ENCODE measurements around the gene CKAP5. TPM values are rescaled to one million over a fixed set of nuclear protein-coding genes. Genes with fewer than 3 reads are reported as not detected.

The CKAP5 gene
- polyA plus RNA-seq, 4 donors: 6.2 to 46.6 (median 17.8) TPM

DNA sequence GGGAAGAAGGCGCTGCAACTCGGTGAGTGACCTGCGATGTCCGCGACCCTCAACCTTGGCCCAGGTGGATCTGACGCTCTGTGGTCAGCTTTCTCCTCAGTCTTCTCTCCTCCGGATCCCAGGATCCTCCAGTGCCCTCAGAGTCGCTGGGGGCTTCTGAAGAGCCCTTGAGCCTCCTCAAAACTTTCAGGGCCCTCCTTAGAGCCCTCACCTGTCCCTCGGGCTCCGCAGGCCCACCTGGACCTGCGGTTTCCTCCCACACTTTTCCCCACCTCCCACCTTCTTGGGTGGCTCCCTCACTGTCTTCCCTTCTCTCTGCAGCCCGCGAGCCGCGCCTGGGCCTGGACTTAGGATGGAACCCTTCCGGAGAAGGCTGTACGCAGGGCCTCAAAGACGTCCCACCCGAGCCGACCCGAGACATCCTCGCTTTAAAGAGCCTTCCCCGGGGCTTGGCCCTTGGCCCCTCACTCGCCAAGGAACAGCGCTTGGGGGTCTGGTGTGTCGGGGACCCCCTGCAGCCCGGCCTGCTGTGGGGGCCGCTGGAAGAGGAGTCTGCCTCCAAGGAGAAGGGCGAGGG is 144.9 kb downstream of the CKAP5 start:
- Histone ChIP-seq H3K27ac (ENCODE audit: low read depth in 1 of 3, low read length in 2 of 3) (peak overlapping the region in 2 of 3 donors; percentile 92 to 93), H3K4me3 (ENCODE audit: low read depth in 1 of 3, low read length in 3 of 3) (peak overlapping the region; percentile 81 to 99 (median 95)), H3K4me1 (ENCODE audit: control insufficient read depth in 3 of 3, insufficient read depth in 2 of 3, low read depth in 1 of 3, low read length in 2 of 3) (peaks cover 0 to 18% (median 3%) of the 10 kb centered on the region in 3 donors), H3K9me3 (ENCODE audit: control insufficient read depth in 2 of 2, insufficient read depth in 1 of 2, low read depth in 1 of 2, low read length in 1 of 2) (no peaks in the 10 kb centered on the region), H3K27me3 (ENCODE audit: control insufficient read depth in 3 of 3, insufficient read depth in 3 of 3, low read length in 3 of 3) (no peaks in the 10 kb centered on the region), H3K36me3 (ENCODE audit: control insufficient read depth in 3 of 3, insufficient read depth in 2 of 3, low read depth in 1 of 3, low read length in 3 of 3) (peaks cover 14 to 54% (median 16%) of the 10 kb centered on the region in 3 donors)
- no peak for FAIRE-seq
- WGBS, 3 donors: 1 to 2% (median 1%) methylated on average over 28 to 29 of the region's 29 CpGs
- no peak for DNase-seq

DNA sequence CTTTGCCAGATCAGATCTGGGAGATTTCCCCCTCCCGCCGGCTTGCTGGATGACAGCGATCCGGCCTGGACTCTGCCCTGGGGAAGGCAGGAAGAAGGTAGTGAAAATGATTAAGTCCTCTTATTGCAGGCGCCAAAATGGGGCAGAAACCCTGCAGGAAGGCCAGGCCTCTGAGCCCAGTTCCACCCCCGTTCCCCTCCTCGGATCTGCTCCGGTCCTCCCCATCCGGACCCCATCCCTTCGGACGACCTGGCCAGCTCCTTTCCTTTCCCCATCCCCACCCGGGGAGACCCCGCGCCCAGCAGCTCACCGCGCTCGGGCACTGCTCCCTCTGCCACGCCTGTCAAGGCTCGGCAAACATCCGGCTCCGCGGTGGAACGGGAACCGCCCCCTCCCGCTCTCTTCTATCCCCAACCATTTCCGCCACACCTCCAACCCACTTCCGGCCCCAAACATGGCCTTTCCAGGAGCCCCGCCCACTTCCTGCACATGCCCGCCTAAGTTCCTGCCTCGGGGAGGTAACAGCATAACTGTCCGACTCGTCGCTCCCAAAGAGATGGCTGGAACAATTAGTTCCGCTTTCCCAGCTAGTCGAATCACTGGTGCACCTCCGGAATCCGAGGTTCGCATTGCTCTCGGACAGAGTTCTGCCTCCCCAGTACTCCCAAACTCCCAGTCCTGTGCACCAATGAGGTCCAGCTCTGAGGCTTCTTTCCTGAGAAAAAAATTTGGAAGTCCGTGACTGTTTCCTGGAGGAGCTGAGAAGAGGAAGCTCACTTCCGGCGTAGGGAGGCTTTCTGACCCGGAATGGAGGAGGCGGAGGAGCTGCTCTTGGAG is 145.6 kb downstream of the CKAP5 start, which contains the start of the genes ARHGAP1 and ZNF408:
Gene ARHGAP1 (minus strand): TSS at position 379 of the 837 bp plus-strand sequence. CDS start 4,512 bp downstream, outside the sequence.
Gene ZNF408 (plus strand): TSS at position 791 of the 837 bp plus-strand sequence. CDS start 17 bp downstream, at position 808.
- Histone ChIP-seq H3K27ac (ENCODE audit: low read depth in 1 of 3, low read length in 2 of 3) (peak within 1 kb of the TSS; percentile 80 to 96 (median 93)), H3K36me3 (ENCODE audit: control insufficient read depth in 3 of 3, insufficient read depth in 2 of 3, low read depth in 1 of 3, low read length in 3 of 3) (peaks cover 12 to 54% (median 16%) of the 10 kb centered on the region in 3 donors), H3K9me3 (ENCODE audit: control insufficient read depth in 2 of 2, insufficient read depth in 1 of 2, low read depth in 1 of 2, low read length in 1 of 2) (no peaks in the 10 kb centered on the region), H3K27me3 (ENCODE audit: control insufficient read depth in 3 of 3, insufficient read depth in 3 of 3, low read length in 3 of 3) (no peaks in the 10 kb centered on the region), H3K4me3 (ENCODE audit: low read depth in 1 of 3, low read length in 3 of 3) (peak within 1 kb of the TSS; percentile 81 to 99 (median 95)), H3K4me1 (ENCODE audit: control insufficient read depth in 3 of 3, insufficient read depth in 2 of 3, low read depth in 1 of 3, low read length in 2 of 3) (peaks cover 0 to 18% (median 3%) of the 10 kb centered on the region in 3 donors)
- DNase-seq: peak; percentile 99 to 100
- FAIRE-seq: no peak
- WGBS, 3 donors: 0 to 1% (median 1%) methylated on average over 41 to 44 of the region's 44 CpGs

DNA sequence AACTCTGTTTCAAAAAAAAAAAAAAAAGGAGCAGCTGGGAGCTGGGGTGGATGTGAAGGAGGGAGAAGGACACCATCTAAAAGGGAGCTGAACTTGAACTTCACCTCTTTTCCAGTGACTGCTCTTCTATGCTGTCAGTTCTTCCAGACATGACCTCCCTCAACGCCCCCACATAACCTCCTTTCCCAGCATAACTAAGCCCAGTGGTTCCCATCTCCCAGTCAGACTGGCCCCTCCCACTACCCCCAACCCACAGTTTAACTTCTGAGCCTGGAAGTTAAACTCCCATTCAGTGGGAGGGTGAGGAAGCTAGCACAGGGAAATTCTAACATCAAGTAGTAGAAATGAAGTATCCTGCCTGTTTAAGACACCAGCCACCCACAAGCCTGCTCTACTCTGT is 147.5 kb downstream of the CKAP5 start:
- DNase-seq: no peak
- Histone ChIP-seq H3K36me3 (ENCODE audit: control insufficient read depth in 3 of 3, insufficient read depth in 2 of 3, low read depth in 1 of 3, low read length in 3 of 3) (peaks cover 3 to 54% (median 19%) of the 10 kb centered on the region in 3 donors), H3K27me3 (ENCODE audit: control insufficient read depth in 3 of 3, insufficient read depth in 3 of 3, low read length in 3 of 3) (no peaks in the 10 kb centered on the region), H3K27ac (ENCODE audit: low read depth in 1 of 3, low read length in 2 of 3) (no peak overlapping the region), H3K4me1 (ENCODE audit: control insufficient read depth in 3 of 3, insufficient read depth in 2 of 3, low read depth in 1 of 3, low read length in 2 of 3) (peaks cover 0 to 18% (median 3%) of the 10 kb centered on the region in 3 donors), H3K4me3 (ENCODE audit: low read depth in 1 of 3, low read length in 3 of 3) (no peak overlapping the region), H3K9me3 (ENCODE audit: control insufficient read depth in 2 of 2, insufficient read depth in 1 of 2, low read depth in 1 of 2, low read length in 1 of 2) (no peaks in the 10 kb centered on the region)
- no peak for FAIRE-seq
- WGBS, 3 donors: 66 to 70% (median 67%) methylated on average over 1 of the region's 1 CpG

- H3K4me3 ChIP-seq (ENCODE audit: low read depth in 1 of 3, low read length in 3 of 3): no peak overlapping the region
- no peak for DNase-seq
- H3K9me3 ChIP-seq (ENCODE audit: control insufficient read depth in 2 of 2, insufficient read depth in 1 of 2, low read depth in 1 of 2, low read length in 1 of 2): no peaks in the 10 kb centered on the region
- WGBS, 3 donors: 44 to 54% (median 47%) methylated on average over 2 of the region's 2 CpGs
- no peaks in the 10 kb centered on the region for H3K27me3 ChIP-seq (ENCODE audit: control insufficient read depth in 3 of 3, insufficient read depth in 3 of 3, low read length in 3 of 3)
- peaks cover 0 to 18% (median 3%) of the 10 kb centered on the region in 3 donors for H3K4me1 ChIP-seq (ENCODE audit: control insufficient read depth in 3 of 3, insufficient read depth in 2 of 3, low read depth in 1 of 3, low read length in 2 of 3)
- FAIRE-seq: no peak
- no peak overlapping the region for H3K27ac ChIP-seq (ENCODE audit: low read depth in 1 of 3, low read length in 2 of 3)
- H3K36me3 ChIP-seq (ENCODE audit: control insufficient read depth in 3 of 3, insufficient read depth in 2 of 3, low read depth in 1 of 3, low read length in 3 of 3): peaks cover 3 to 57% (median 19%) of the 10 kb centered on the region in 3 donors
These were observed 148.4 kb downstream of the CKAP5 start for GRCh38 chr11:46697723-46698122.

- no peak for FAIRE-seq
These were observed 148.8 kb downstream of the CKAP5 start for GRCh38 chr11:46697303-46697702.

GRCh38 chr11:46696212-46696558 is 149.9 kb downstream of the CKAP5 start:
- no peak for DNase-seq
- Histone ChIP-seq H3K9me3 (ENCODE audit: control insufficient read depth in 2 of 2, insufficient read depth in 1 of 2, low read depth in 1 of 2, low read length in 1 of 2) (no peaks in the 10 kb centered on the region), H3K27ac (ENCODE audit: low read depth in 1 of 3, low read length in 2 of 3) (no peak overlapping the region), H3K4me3 (ENCODE audit: low read depth in 1 of 3, low read length in 3 of 3) (no peak overlapping the region), H3K27me3 (ENCODE audit: control insufficient read depth in 3 of 3, insufficient read depth in 3 of 3, low read length in 3 of 3) (no peaks in the 10 kb centered on the region), H3K36me3 (ENCODE audit: control insufficient read depth in 3 of 3, insufficient read depth in 2 of 3, low read depth in 1 of 3, low read length in 3 of 3) (peaks cover 9 to 64% (median 19%) of the 10 kb centered on the region in 3 donors), H3K4me1 (ENCODE audit: control insufficient read depth in 3 of 3, insufficient read depth in 2 of 3, low read depth in 1 of 3, low read length in 2 of 3) (peaks cover 0 to 8% (median 3%) of the 10 kb centered on the region in 3 donors)
- FAIRE-seq: no peak
- WGBS, 3 donors: 50 to 76% (median 60%) methylated on average over 11 of the region's 11 CpGs

More at GRCh38 chr11:46697303-46697702, 148.8 kb downstream of the CKAP5 start:
- WGBS, 3 donors: 72 to 81% (median 76%) methylated on average over 3 of the region's 3 CpGs
- no peak overlapping the region for H3K4me3 ChIP-seq (ENCODE audit: low read depth in 1 of 3, low read length in 3 of 3)
- no peaks in the 10 kb centered on the region for H3K9me3 ChIP-seq (ENCODE audit: control insufficient read depth in 2 of 2, insufficient read depth in 1 of 2, low read depth in 1 of 2, low read length in 1 of 2)
- no peaks in the 10 kb centered on the region for H3K27me3 ChIP-seq (ENCODE audit: control insufficient read depth in 3 of 3, insufficient read depth in 3 of 3, low read length in 3 of 3)
- no peak for DNase-seq
- no peak overlapping the region for H3K27ac ChIP-seq (ENCODE audit: low read depth in 1 of 3, low read length in 2 of 3)
- peaks cover 3 to 57% (median 19%) of the 10 kb centered on the region in 3 donors for H3K36me3 ChIP-seq (ENCODE audit: control insufficient read depth in 3 of 3, insufficient read depth in 2 of 3, low read depth in 1 of 3, low read length in 3 of 3)
- H3K4me1 ChIP-seq (ENCODE audit: control insufficient read depth in 3 of 3, insufficient read depth in 2 of 3, low read depth in 1 of 3, low read length in 2 of 3): peaks cover 0 to 15% (median 3%) of the 10 kb centered on the region in 3 donors

GRCh38 chr11:46695345-46696211 is 150.5 kb downstream of the CKAP5 start:
- WGBS, 3 donors: 90 to 92% (median 90%) methylated on average over 12 of the region's 12 CpGs
- Histone ChIP-seq H3K27ac (ENCODE audit: low read depth in 1 of 3, low read length in 2 of 3) (no peak overlapping the region), H3K36me3 (ENCODE audit: control insufficient read depth in 3 of 3, insufficient read depth in 2 of 3, low read depth in 1 of 3, low read length in 3 of 3) (peaks cover 12 to 68% (median 21%) of the 10 kb centered on the region in 3 donors), H3K27me3 (ENCODE audit: control insufficient read depth in 3 of 3, insufficient read depth in 3 of 3, low read length in 3 of 3) (no peaks in the 10 kb centered on the region), H3K9me3 (ENCODE audit: control insufficient read depth in 2 of 2, insufficient read depth in 1 of 2, low read depth in 1 of 2, low read length in 1 of 2) (no peaks in the 10 kb centered on the region), H3K4me3 (ENCODE audit: low read depth in 1 of 3, low read length in 3 of 3) (no peak overlapping the region), H3K4me1 (ENCODE audit: control insufficient read depth in 3 of 3, insufficient read depth in 2 of 3, low read depth in 1 of 3, low read length in 2 of 3) (peaks cover 0 to 8% (median 3%) of the 10 kb centered on the region in 3 donors)
- no peak for DNase-seq
- no peak for FAIRE-seq

DNA sequence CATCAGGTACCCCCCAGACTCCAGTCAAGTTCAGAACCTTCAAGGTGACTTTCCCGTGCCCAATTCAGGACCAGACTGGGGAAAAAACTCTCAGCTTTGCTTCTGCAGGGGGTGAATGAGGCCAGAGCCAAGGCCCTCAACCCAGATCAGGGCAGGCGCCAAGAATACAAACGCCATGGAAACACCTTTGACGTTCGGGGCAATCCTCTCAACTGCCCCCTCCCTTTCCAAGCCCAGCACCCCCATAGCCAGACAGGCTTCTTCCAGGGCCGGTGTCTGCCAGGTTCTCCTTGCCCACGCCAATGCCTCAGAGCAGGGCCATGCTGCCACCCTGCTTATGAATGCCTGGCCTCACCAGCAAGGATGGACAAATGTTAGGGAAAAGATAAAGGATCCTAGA is 151.5 kb downstream of the CKAP5 start:
- FAIRE-seq: no peak
- Histone ChIP-seq H3K4me1 (ENCODE audit: control insufficient read depth in 3 of 3, insufficient read depth in 2 of 3, low read depth in 1 of 3, low read length in 2 of 3) (peaks cover 0 to 8% (median 3%) of the 10 kb centered on the region in 3 donors), H3K9me3 (ENCODE audit: control insufficient read depth in 2 of 2, insufficient read depth in 1 of 2, low read depth in 1 of 2, low read length in 1 of 2) (no peaks in the 10 kb centered on the region), H3K27me3 (ENCODE audit: control insufficient read depth in 3 of 3, insufficient read depth in 3 of 3, low read length in 3 of 3) (no peaks in the 10 kb centered on the region), H3K4me3 (ENCODE audit: low read depth in 1 of 3, low read length in 3 of 3) (no peak overlapping the region), H3K27ac (ENCODE audit: low read depth in 1 of 3, low read length in 2 of 3) (no peak overlapping the region), H3K36me3 (ENCODE audit: control insufficient read depth in 3 of 3, insufficient read depth in 2 of 3, low read depth in 1 of 3, low read length in 3 of 3) (peaks cover 13 to 72% (median 22%) of the 10 kb centered on the region in 3 donors)
- WGBS, 3 donors: 85 to 91% (median 90%) methylated on average over 7 of the region's 7 CpGs
- no peak for DNase-seq

All from small intestine (tissue), 7 donors.